MM.1S (cell line): Measurements from ENCODE around the gene LMOD1.

ENCODE experiments used
- DNase-seq: peaks from one replicate; pipeline ENCODE4 v3.0.0-alpha.2; 2015
- H2AFZ ChIP-seq: fragments of 300-600 bp; sonication (generic); 2 replicates; pipeline ENCODE4 v1.6.0; 2016; ENCODE audit warnings: antibody characterized with exemption, low read length
- H3F3A ChIP-seq: fragments of 300-600 bp; sonication (generic); 2 replicates; pipeline ENCODE4 v1.6.1; 2016; ENCODE audit warnings: mild to moderate bottlenecking, antibody characterized with exemption, low read length, moderate library complexity, mixed read lengths; ENCODE audit not compliant: insufficient read depth
- H3K27ac ChIP-seq: fragments of 300-600 bp; sonication (generic); 2 replicates; pipeline ENCODE4 v1.5.1; 2016; ENCODE audit warnings: mild to moderate bottlenecking, low read length
- H3K27me3 ChIP-seq: fragments of 300-600 bp; sonication (generic); replicated peaks from 2 replicates; pipeline ENCODE4 v1.6.0; 2016; ENCODE audit warnings: low read length; ENCODE audit not compliant: insufficient read depth
- H3K36me3 ChIP-seq: fragments of 300-600 bp; sonication (generic); replicated peaks from 2 replicates; pipeline ENCODE4 v1.6.1; 2016; ENCODE audit warnings: mild to moderate bottlenecking, low read length, mixed read lengths; ENCODE audit not compliant: insufficient read depth
- H3K4me1 ChIP-seq: fragments of 300-600 bp; sonication (generic); 2 replicates; pipeline ENCODE4 v1.6.1; 2016; ENCODE audit warnings: low read length, mixed read lengths
- H3K4me2 ChIP-seq: fragments of 300-600 bp; sonication (generic); 2 replicates; pipeline ENCODE4 v1.6.0; 2016; ENCODE audit warnings: low read depth, low read length
- H3K4me3 ChIP-seq: fragments of 300-600 bp; sonication (generic); 2 replicates; pipeline ENCODE4 v1.5.1; 2016; ENCODE audit warnings: low read length, mixed read lengths
- H3K79me2 ChIP-seq: fragments of 300-600 bp; sonication (generic); 2 replicates; pipeline ENCODE4 v1.6.1; 2016; ENCODE audit warnings: mixed run types, low read length, mixed read lengths
- H3K9ac ChIP-seq: fragments of 300-600 bp; sonication (generic); 2 replicates; pipeline ENCODE4 v1.6.1; 2016; ENCODE audit warnings: low read length, mixed read lengths
- H3K9me2 ChIP-seq: fragments of 300-600 bp; sonication (generic); replicated peaks from 2 replicates; pipeline ENCODE4 v1.6.1; 2016; ENCODE audit warnings: mild to moderate bottlenecking, low read length, mixed read lengths; ENCODE audit not compliant: insufficient read depth
- H3K9me3 ChIP-seq: fragments of 300-600 bp; sonication (generic); replicated peaks from 2 replicates; pipeline ENCODE4 v1.6.1; 2016; ENCODE audit warnings: mild to moderate bottlenecking, low read length, mixed read lengths; ENCODE audit not compliant: insufficient read depth
- H4K20me1 ChIP-seq: fragments of 300-600 bp; sonication (generic); 2 replicates; pipeline ENCODE4 v1.6.1; 2016; ENCODE audit warnings: mild to moderate bottlenecking, low read length, moderate library complexity, mixed read lengths; ENCODE audit not compliant: insufficient read depth
- CTCF ChIP-seq: fragments of 300-600 bp; sonication (generic); IDR thresholded peaks from 2 replicates; pipeline ENCODE4 v1.5.1; 2016; ENCODE audit warnings: antibody characterized with exemption, low read length, mixed read lengths
- EZH2 ChIP-seq: fragments of 300-600 bp; sonication (generic); optimal IDR thresholded peaks from 2 replicates; pipeline ENCODE3; 2017; ENCODE audit warnings: low read depth, mild to moderate bottlenecking, antibody characterized with exemption, low read length, mixed read lengths
- EZH2phosphoT487 ChIP-seq: fragments of 300-600 bp; sonication (generic); IDR thresholded peaks from 2 replicates; pipeline ENCODE4 v1.6.1; 2018; ENCODE audit warnings: antibody characterized with exemption, low read length

LMOD1 gene

DNA sequence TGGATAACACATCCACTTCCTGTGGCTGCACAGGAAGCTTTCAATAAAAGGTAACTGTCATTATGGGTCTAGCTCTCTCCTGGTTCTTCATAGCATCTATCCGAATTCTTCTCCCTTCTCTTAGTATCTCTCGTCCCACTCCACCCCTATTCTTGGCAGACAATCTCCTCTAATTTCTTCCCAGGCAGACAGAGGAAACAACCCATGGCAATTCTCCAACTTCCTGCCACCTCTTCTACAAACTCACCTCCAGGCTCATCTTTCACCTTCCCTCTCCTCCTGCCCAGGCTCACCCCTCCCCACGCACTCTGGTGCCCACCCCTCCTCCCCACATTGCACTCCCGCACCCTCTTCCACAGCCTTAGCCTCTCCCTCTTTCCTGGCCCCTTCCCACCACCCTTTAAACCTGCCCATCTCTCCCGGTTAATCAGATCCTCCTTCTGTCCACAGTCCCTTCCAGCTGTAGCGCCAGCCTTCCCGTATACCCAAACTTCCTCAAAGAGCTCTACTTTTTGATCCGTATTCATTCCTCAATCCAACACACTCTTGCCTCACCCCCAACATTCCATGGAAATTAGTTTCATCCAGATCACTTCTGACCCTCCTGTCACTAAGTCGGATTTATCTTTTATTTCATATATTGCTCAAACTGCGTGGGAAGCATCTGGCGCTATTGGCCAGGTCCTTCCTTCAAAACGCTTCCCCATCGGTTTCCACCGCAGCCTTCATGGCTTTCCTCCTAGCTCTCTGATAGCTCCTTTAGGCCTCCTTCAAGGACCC lies 31.7 kb downstream of the LMOD1 start:
- H3K27me3 ChIP-seq: no peaks in the 10 kb centered on the region
- no peaks in the 10 kb centered on the region for H4K20me1 ChIP-seq
- H3K27ac ChIP-seq: no peak overlapping the region
- no peaks in the 10 kb centered on the region for H3K79me2 ChIP-seq
- H2AFZ ChIP-seq: no peak overlapping the region
- H3K9me2 ChIP-seq: no peaks in the 10 kb centered on the region
- H3K36me3 ChIP-seq: no peaks in the 10 kb centered on the region
- no peaks in the 10 kb centered on the region for H3F3A ChIP-seq
- H3K4me2 ChIP-seq: no peak overlapping the region
- no peak overlapping the region for H3K9ac ChIP-seq
- no peak overlapping the region for H3K4me3 ChIP-seq
- TF ChIP-seq EZH2phosphoT487 (no peak), CTCF (no peak), EZH2 (no peak)
- DNase-seq: no peak
- H3K4me1 ChIP-seq: peaks cover 4% of the 10 kb centered on the region; the same call in 1 of the 2 replicates
- no peaks in the 10 kb centered on the region for H3K9me3 ChIP-seq

- DNase-seq: no peak
- H3K36me3 ChIP-seq: no peaks in the 10 kb centered on the region
- H3K27ac ChIP-seq: no peak overlapping the region
- no peak overlapping the region for H3K9ac ChIP-seq
- no peaks in the 10 kb centered on the region for H3F3A ChIP-seq
- no peaks in the 10 kb centered on the region for H3K27me3 ChIP-seq
- no peak overlapping the region for H3K4me2 ChIP-seq
- H2AFZ ChIP-seq: no peak overlapping the region
- no peaks in the 10 kb centered on the region for H3K9me2 ChIP-seq
- TF ChIP-seq EZH2phosphoT487: no peak
- TF ChIP-seq CTCF: no peak
- TF ChIP-seq EZH2: no peak
- no peaks in the 10 kb centered on the region for H4K20me1 ChIP-seq
- peaks cover 4% of the 10 kb centered on the region; the same call in 1 of the 2 replicates for H3K4me1 ChIP-seq
- no peak overlapping the region for H3K4me3 ChIP-seq
- H3K79me2 ChIP-seq: no peaks in the 10 kb centered on the region
- no peaks in the 10 kb centered on the region for H3K9me3 ChIP-seq
Measured at GRCh38 chr1:201912832-201913231, 33.5 kb downstream of the LMOD1 start.

GRCh38 chr1:201911826-201912571 lies 34.3 kb downstream of the LMOD1 start:
- Histone ChIP-seq H3K4me1 (peaks cover 4% of the 10 kb centered on the region; the same call in 1 of the 2 replicates), H3F3A (no peaks in the 10 kb centered on the region), H3K9ac (no peak overlapping the region), H3K4me2 (no peak overlapping the region), H3K9me2 (no peaks in the 10 kb centered on the region), H3K79me2 (no peaks in the 10 kb centered on the region), H4K20me1 (no peaks in the 10 kb centered on the region), H3K27me3 (no peaks in the 10 kb centered on the region), H3K4me3 (no peak overlapping the region), H3K9me3 (no peaks in the 10 kb centered on the region), H3K36me3 (no peaks in the 10 kb centered on the region), H3K27ac (no peak overlapping the region), H2AFZ (no peak overlapping the region)
- no peak for DNase-seq
- TF ChIP-seq EZH2phosphoT487: no peak
- no peak for TF ChIP-seq EZH2
- no peak for TF ChIP-seq CTCF
